Large intestine (tissue), 3 donors: ENCODE measurements around the gene RAD51AP1. TPM values are rescaled to one million over a fixed set of nuclear protein-coding genes. Genes with fewer than 3 reads are reported as not detected.
A peak's percentile ranks its signal among the peaks of the same experiment; 100 is the strongest.
"Not testable (repeated sequence)": the region's sequence is repeated elsewhere in the genome, so short reads cannot be mapped to it uniquely, and the experiment has no call there.

Experiments used
- DNase-seq, 2 donors: peaks; one replicate each; pipeline versions ENCODE4 v3.0.0 to v3.0.0-alpha.2; 2013
- H3K27ac ChIP-seq: one replicate; pipeline ENCODE4 v1.5.1; 2013; ENCODE audit warnings: low read length
- H3K27me3 ChIP-seq: 2 replicates; pipeline ENCODE4 v1.6.1; 2013; ENCODE audit warnings: low read length; ENCODE audit not compliant: control insufficient read depth, insufficient read depth
- H3K36me3 ChIP-seq: 2 replicates; pipeline ENCODE4 v1.6.1; 2013; ENCODE audit warnings: low read length; ENCODE audit not compliant: control insufficient read depth, insufficient read depth
- H3K4me1 ChIP-seq: one replicate; pipeline ENCODE4 v1.6.1; 2013; ENCODE audit warnings: low read length; ENCODE audit not compliant: control insufficient read depth, insufficient read depth
- H3K4me3 ChIP-seq: one replicate; pipeline ENCODE4 v1.5.1; 2013; ENCODE audit warnings: low read length
- H3K9me3 ChIP-seq: one replicate; pipeline ENCODE4 v1.6.1; 2013; ENCODE audit warnings: mild to moderate bottlenecking, low read depth, low read length, moderate library complexity; ENCODE audit not compliant: control insufficient read depth
- WGBS: methylation state at CpG from one replicate; pipeline ENCODE4 v1.1.5; 2013; ENCODE audit warnings: low lambda C conversion rate; ENCODE audit not compliant: insufficient coverage; 5-methylcytosine and 5-hydroxymethylcytosine counted together
- polyA plus RNA-seq: library from polyadenylated mRNA; unstranded; fragments of 120-200 nt; gene quantifications from one replicate; pipeline ENCODE4 v1.2.1, GENCODE V29; 2013

RAD51AP1 gene
- polyA plus RNA-seq, 1 donor: 16.0 TPM

- no CpG with 5 or more reads among the region's 12 CpGs for WGBS
- not testable (repeated sequence) for DNase-seq
Observed at GRCh38 chr12:4509269-4509668, 29.4 kb upstream of the RAD51AP1 start.

GRCh38 chr12:4518106-4518728 is 20.5 kb upstream of the RAD51AP1 start:
- peaks cover 17% of the 10 kb centered on the region for H3K36me3 ChIP-seq
- H3K4me1 ChIP-seq: no peaks in the 10 kb centered on the region
- H3K4me3 ChIP-seq: no peak overlapping the region
- no CpG with 5 or more reads among the region's 5 CpGs for WGBS
- no peak overlapping the region for H3K27ac ChIP-seq
- H3K27me3 ChIP-seq: no peaks in the 10 kb centered on the region
- H3K9me3 ChIP-seq: no peaks in the 10 kb centered on the region
- DNase-seq: no peak

More at GRCh38 chr12:4509269-4509668, 29.4 kb upstream of the RAD51AP1 start:
- H3K36me3 ChIP-seq, H3K9me3 ChIP-seq, H3K27me3 ChIP-seq, H3K4me3 ChIP-seq, H3K4me1 ChIP-seq, H3K27ac ChIP-seq: not testable (repeated sequence)

GRCh38 chr12:4523443-4523842 is 15.2 kb upstream of the RAD51AP1 start:
- H3K4me1 ChIP-seq, H3K9me3 ChIP-seq, H3K4me3 ChIP-seq, H3K27ac ChIP-seq, DNase-seq, H3K27me3 ChIP-seq: not testable (repeated sequence)
- H3K36me3 ChIP-seq: peaks cover 19% of the 10 kb centered on the region
- WGBS: no CpG with 5 or more reads among the region's 7 CpGs

- no peaks in the 10 kb centered on the region for H3K27me3 ChIP-seq
- H3K27ac ChIP-seq: no peak overlapping the region
- no peaks in the 10 kb centered on the region for H3K4me1 ChIP-seq
- peaks cover 26% of the 10 kb centered on the region for H3K36me3 ChIP-seq
- WGBS: no CpG with 5 or more reads among the region's 2 CpGs
- no peaks in the 10 kb centered on the region for H3K9me3 ChIP-seq
- no peak for DNase-seq
- H3K4me3 ChIP-seq: no peak overlapping the region
Observed at GRCh38 chr12:4526923-4527546, 11.7 kb upstream of the RAD51AP1 start.

- Histone ChIP-seq H3K27ac (no peak overlapping the region), H3K36me3 (peaks cover 42% of the 10 kb centered on the region), H3K4me3 (no peak overlapping the region), H3K27me3 (no peaks in the 10 kb centered on the region), H3K4me1 (no peaks in the 10 kb centered on the region), H3K9me3 (no peaks in the 10 kb centered on the region)
- DNase-seq: no peak
- no CpG with 5 or more reads among the region's 1 CpG for WGBS
Observed at GRCh38 chr12:4530160-4530559, 8.5 kb upstream of the RAD51AP1 start.

- WGBS: 100% methylated on average over 1 of the region's 6 CpGs
- Histone ChIP-seq H3K4me3 (no peak overlapping the region), H3K27ac (no peak overlapping the region), H3K27me3 (no peaks in the 10 kb centered on the region), H3K36me3 (peaks cover 43% of the 10 kb centered on the region), H3K9me3 (no peaks in the 10 kb centered on the region), H3K4me1 (no peaks in the 10 kb centered on the region)
- DNase-seq: no peak
Observed at GRCh38 chr12:4530982-4531586, 7.6 kb upstream of the RAD51AP1 start.

GRCh38 chr12:4535092-4535491 is 3.6 kb upstream of the RAD51AP1 start:
- Histone ChIP-seq H3K27me3 (no peaks in the 10 kb centered on the region), H3K9me3 (no peaks in the 10 kb centered on the region), H3K4me1 (no peaks in the 10 kb centered on the region), H3K4me3 (no peak overlapping the region), H3K27ac (no peak overlapping the region), H3K36me3 (peaks cover 35% of the 10 kb centered on the region)
- no CpG with 5 or more reads among the region's 4 CpGs for WGBS
- DNase-seq: no peak

GRCh38 chr12:4535871-4536270 is 2.8 kb upstream of the RAD51AP1 start:
- no peak overlapping the region for H3K27ac ChIP-seq
- no CpG with 5 or more reads among the region's 2 CpGs for WGBS
- no peaks in the 10 kb centered on the region for H3K27me3 ChIP-seq
- H3K4me1 ChIP-seq: no peaks in the 10 kb centered on the region
- H3K4me3 ChIP-seq: no peak overlapping the region
- no peak for DNase-seq
- H3K36me3 ChIP-seq: peaks cover 35% of the 10 kb centered on the region
- no peaks in the 10 kb centered on the region for H3K9me3 ChIP-seq

- no peak overlapping the region for H3K27ac ChIP-seq
- H3K27me3 ChIP-seq: no peaks in the 10 kb centered on the region
- H3K4me1 ChIP-seq: no peaks in the 10 kb centered on the region
- no peaks in the 10 kb centered on the region for H3K9me3 ChIP-seq
- peaks cover 8% of the 10 kb centered on the region for H3K36me3 ChIP-seq
- peak overlapping the region; percentile 100 for H3K4me3 ChIP-seq
- WGBS: 0% methylated on average over 8 of the region's 16 CpGs
- peak in 1 of 2 donors; percentile 2 for DNase-seq
Observed at GRCh38 chr12:4539167-4539870, 629 bp downstream of the RAD51AP1 start.

- DNase-seq: no peak
- no peaks in the 10 kb centered on the region for H3K4me1 ChIP-seq
- peaks cover 3% of the 10 kb centered on the region for H3K36me3 ChIP-seq
- WGBS: 76% methylated on average over 3 of the region's 3 CpGs
- H3K4me3 ChIP-seq: no peak overlapping the region
- no peaks in the 10 kb centered on the region for H3K27me3 ChIP-seq
- H3K9me3 ChIP-seq: no peaks in the 10 kb centered on the region
- H3K27ac ChIP-seq: no peak overlapping the region
Observed at GRCh38 chr12:4540170-4540569, 1.5 kb downstream of the RAD51AP1 start.
